HG02571 (cell line): ENCODE measurements around the gene PRKG1.

Experiments
- ATAC-seq: cut with Tn5 transposase; IDR thresholded peaks from one replicate; pipeline ENCODE4 v1.9.1; 2021; ENCODE audit warnings: mild to moderate bottlenecking, moderate library complexity; ENCODE audit not compliant: unreplicated experiment

PRKG1 gene

GRCh38 chr10:51772387-51772786, 698.1 kb downstream of the PRKG1 start:
- no peak for ATAC-seq

GRCh38 chr10:51773681-51774080, 699.4 kb downstream of the PRKG1 start:
- ATAC-seq: no peak

- no peak for ATAC-seq
Measured at GRCh38 chr10:51783941-51784340, 709.7 kb downstream of the PRKG1 start.

GRCh38 chr10:51786016-51786683, 711.9 kb downstream of the PRKG1 start:
- ATAC-seq: no peak

GRCh38 chr10:51786684-51787035, 712.4 kb downstream of the PRKG1 start:
- ATAC-seq: no peak

GRCh38 chr10:51788273-51788672, 714.0 kb downstream of the PRKG1 start:
- no peak for ATAC-seq

GRCh38 chr10:51789118-51789517, 714.8 kb downstream of the PRKG1 start:
- no peak for ATAC-seq

- ATAC-seq: no peak
Measured at GRCh38 chr10:51789903-51790302, 715.6 kb downstream of the PRKG1 start.

GRCh38 chr10:51792678-51793077, 718.4 kb downstream of the PRKG1 start:
- no peak for ATAC-seq

- ATAC-seq: no peak
Measured at GRCh38 chr10:51800121-51800520, 725.8 kb downstream of the PRKG1 start.

- ATAC-seq: no peak
Measured at GRCh38 chr10:51800725-51801424, 726.6 kb downstream of the PRKG1 start.

GRCh38 chr10:51802030-51802429, 727.7 kb downstream of the PRKG1 start:
- no peak for ATAC-seq

GRCh38 chr10:51804866-51805265, 730.6 kb downstream of the PRKG1 start:
- no peak for ATAC-seq

- ATAC-seq: no peak
Measured at GRCh38 chr10:51806079-51806835, 732.0 kb downstream of the PRKG1 start.

GRCh38 chr10:51808187-51808586, 733.9 kb downstream of the PRKG1 start:
- ATAC-seq: no peak

GRCh38 chr10:51815723-51816122, 741.4 kb downstream of the PRKG1 start:
- no peak for ATAC-seq

- ATAC-seq: no peak
Measured at GRCh38 chr10:51821045-51821444, 746.8 kb downstream of the PRKG1 start.

GRCh38 chr10:51821745-51822144, 747.5 kb downstream of the PRKG1 start:
- ATAC-seq: no peak

- no peak for ATAC-seq
Measured at GRCh38 chr10:51832652-51833383, 758.5 kb downstream of the PRKG1 start.

- no peak for ATAC-seq
Measured at GRCh38 chr10:51834548-51834947, 760.3 kb downstream of the PRKG1 start.

- ATAC-seq: no peak
Measured at GRCh38 chr10:51838471-51838870, 764.2 kb downstream of the PRKG1 start.
